ENCODE measurements around the gene ZNF134. TPM values are rescaled to one million over a fixed set of nuclear protein-coding genes. Genes with fewer than 3 reads are reported as not detected.

The ZNF134 gene
- total and polyA plus RNA-seq, 9 of the 15 experiments (the other 6 are each of a cell fraction or from before 2014, with no cell fraction given) = 1.3 to 10.0 (median 5.7) TPM

DNA sequence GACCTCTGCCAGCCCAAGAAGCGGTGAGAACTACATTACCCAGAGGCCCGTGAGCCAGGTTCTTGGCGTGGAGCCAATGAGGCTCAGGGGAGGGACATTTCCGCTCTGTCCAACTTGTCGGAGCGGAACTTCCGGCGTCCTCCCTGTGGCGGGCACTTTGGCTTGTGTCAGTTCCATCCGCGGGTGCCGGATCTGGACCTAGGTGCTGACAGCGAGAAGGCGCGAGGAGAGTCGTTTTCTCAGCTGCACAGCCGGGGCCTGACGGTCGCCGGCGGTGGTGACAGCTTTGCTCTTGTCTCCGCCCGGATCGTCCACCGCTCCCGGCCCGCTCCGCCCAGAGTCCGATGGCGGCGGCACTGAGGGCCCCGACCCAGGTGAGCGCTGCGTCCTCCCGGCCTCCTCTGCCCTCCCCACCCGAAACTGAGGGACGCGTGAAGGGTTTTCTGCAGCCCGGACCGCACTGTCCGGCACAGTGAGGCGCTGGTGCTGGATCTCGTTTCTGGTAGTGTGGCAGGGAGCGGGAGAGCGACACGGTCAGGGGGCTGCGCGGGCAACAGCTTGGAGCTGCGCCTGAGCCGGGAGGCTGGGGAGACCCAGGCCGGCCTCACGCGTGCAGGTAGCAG lies 14.2 kb upstream of the ZNF134 start, which contains the start of gene ZNF530 (continued):
- no peak for TF ChIP-seq RREB1 (CRISPR knock-in tag; IDR thresholded peaks at IDR 0.05)
- no peak for TF ChIP-seq SMAD4 (CRISPR knock-in tag; conservative IDR thresholded peaks at IDR 0.05)
- 0 out of 2 replicates have a peak, but pooled peaks have one; percentile 23 for TF ChIP-seq ZFX (CRISPR knock-in tag; IDR thresholded peaks at IDR 0.05)
- TF ChIP-seq TARDBP (IDR thresholded peaks at IDR 0.05) = no peak
- no peak for TF ChIP-seq POLR3A (IDR thresholded peaks at IDR 0.05; ENCODE audit: borderline replicate concordance, extremely low read depth, insufficient read depth, insufficient read length)
- TF ChIP-seq ZHX1 (conservative IDR thresholded peaks at IDR 0.05; ENCODE audit: low read length) = no peak
- TF ChIP-seq BDP1 (IDR thresholded peaks at IDR 0.05; ENCODE audit: insufficient read depth, insufficient read length) = no peak
- no peak for TF ChIP-seq ZNF133 (CRISPR knock-in tag; IDR thresholded peaks at IDR 0.05)
- no peak for TF ChIP-seq SAFB2 (IDR thresholded peaks at IDR 0.05; ENCODE audit: borderline replicate concordance, low read depth, low read length, severe bottlenecking)
- TF ChIP-seq, protein P1, sequence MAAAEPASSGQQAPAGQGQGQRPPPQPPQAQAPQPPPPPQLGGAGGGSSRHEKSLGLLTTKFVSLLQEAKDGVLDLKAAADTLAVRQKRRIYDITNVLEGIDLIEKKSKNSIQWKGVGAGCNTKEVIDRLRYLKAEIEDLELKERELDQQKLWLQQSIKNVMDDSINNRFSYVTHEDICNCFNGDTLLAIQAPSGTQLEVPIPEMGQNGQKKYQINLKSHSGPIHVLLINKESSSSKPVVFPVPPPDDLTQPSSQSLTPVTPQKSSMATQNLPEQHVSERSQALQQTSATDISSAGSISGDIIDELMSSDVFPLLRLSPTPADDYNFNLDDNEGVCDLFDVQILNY (CRISPR knock-in tag; IDR thresholded peaks at IDR 0.05) = no peak
- TF ChIP-seq MCM2 (IDR thresholded peaks at IDR 0.05; ENCODE audit: low read depth) = no peak
- no peak for TF ChIP-seq HNRNPK (IDR thresholded peaks at IDR 0.05; ENCODE audit: low read depth, low read length, poor library complexity, severe bottlenecking)
- no peak for TF ChIP-seq SOX6 (IDR thresholded peaks at IDR 0.05)
- no peak for TF ChIP-seq CBX2 (IDR thresholded peaks at IDR 0.05; ENCODE audit: insufficient read depth, low read length, poor library complexity, severe bottlenecking)
- no peak for TF ChIP-seq RBM14 (IDR thresholded peaks at IDR 0.05; ENCODE audit: borderline replicate concordance, insufficient read depth, low read depth, low read length)
- peak; percentile 59 for TF ChIP-seq ELF1 (tag; IDR thresholded peaks at IDR 0.05)
- TF ChIP-seq JUNB (CRISPR knock-in tag; conservative IDR thresholded peaks at IDR 0.05) = no peak
- TF ChIP-seq SMARCC2 (IDR thresholded peaks at IDR 0.05; ENCODE audit: low read depth) = no peak
- no peak for TF ChIP-seq STAT5B (CRISPR knock-in tag; IDR thresholded peaks at IDR 0.05)
- no peak for TF ChIP-seq IFI16 (CRISPR knock-in tag; IDR thresholded peaks at IDR 0.05)
